ENCODE data around the gene C2CD4B. TPM values are rescaled to one million over a fixed set of nuclear protein-coding genes. Genes with fewer than 3 reads are reported as not detected.

C2CD4B gene
- total and polyA plus RNA-seq, 2 donors (not counting 1 experiment from before 2014, with no cell fraction given) = not detected

GRCh38 chr15:62211348-62211747, 46.3 kb upstream of the C2CD4B start:
- H3K9me3 Mint-ChIP-seq (ENCODE audit: insufficient read depth) = peaks cover 4% of the 10 kb centered on the region
- H3K4me2 ChIP-seq (replicated peaks; ENCODE audit: low read depth, low read length, poor library complexity, severe bottlenecking) = no peak overlapping the region
- H3K9me3 ChIP-seq (ENCODE audit: control extremely low read depth in 1 of 3, control insufficient read depth in 2 of 3, insufficient read depth in 1 of 3, low read length in 2 of 3) = peaks cover 1 to 31% (median 5%) of the 10 kb centered on the region in 3 donors
- POLR2A ChIA-PET = no interaction called here
- no peak overlapping the region for H3K27ac ChIP-seq (ENCODE audit: low read length in 2 of 2)
- no peaks in the 10 kb centered on the region for H3K4me1 ChIP-seq (ENCODE audit: control insufficient read depth in 2 of 2, insufficient read depth in 2 of 2, low read length in 2 of 2)
- ATAC-seq (ENCODE audit: low read depth) (no peak), DNase-seq (no peak)
- H3K27me3 Mint-ChIP-seq = peaks cover 1% of the 10 kb centered on the region
- H3K9ac ChIP-seq (ENCODE audit: low read length) = no peak overlapping the region
- H3K79me2 ChIP-seq (ENCODE audit: control insufficient read depth, insufficient read depth, low read length) = no peaks in the 10 kb centered on the region
- CTCF ChIA-PET = no interaction called here
- H3K4me3 Mint-ChIP-seq = no peak overlapping the region
- H3K27me3 ChIP-seq (replicated peaks in 1 of 4; ENCODE audit: control extremely low read depth in 1 of 4, control insufficient read depth in 3 of 4, insufficient read depth in 4 of 4, low read length in 3 of 4) = no peaks in the 10 kb centered on the region
- TF ChIP-seq, protein P1, sequence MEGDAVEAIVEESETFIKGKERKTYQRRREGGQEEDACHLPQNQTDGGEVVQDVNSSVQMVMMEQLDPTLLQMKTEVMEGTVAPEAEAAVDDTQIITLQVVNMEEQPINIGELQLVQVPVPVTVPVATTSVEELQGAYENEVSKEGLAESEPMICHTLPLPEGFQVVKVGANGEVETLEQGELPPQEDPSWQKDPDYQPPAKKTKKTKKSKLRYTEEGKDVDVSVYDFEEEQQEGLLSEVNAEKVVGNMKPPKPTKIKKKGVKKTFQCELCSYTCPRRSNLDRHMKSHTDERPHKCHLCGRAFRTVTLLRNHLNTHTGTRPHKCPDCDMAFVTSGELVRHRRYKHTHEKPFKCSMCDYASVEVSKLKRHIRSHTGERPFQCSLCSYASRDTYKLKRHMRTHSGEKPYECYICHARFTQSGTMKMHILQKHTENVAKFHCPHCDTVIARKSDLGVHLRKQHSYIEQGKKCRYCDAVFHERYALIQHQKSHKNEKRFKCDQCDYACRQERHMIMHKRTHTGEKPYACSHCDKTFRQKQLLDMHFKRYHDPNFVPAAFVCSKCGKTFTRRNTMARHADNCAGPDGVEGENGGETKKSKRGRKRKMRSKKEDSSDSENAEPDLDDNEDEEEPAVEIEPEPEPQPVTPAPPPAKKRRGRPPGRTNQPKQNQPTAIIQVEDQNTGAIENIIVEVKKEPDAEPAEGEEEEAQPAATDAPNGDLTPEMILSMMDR (IDR thresholded peaks at IDR 0.05) = no peak
- TF ChIP-seq EZH2 (IDR thresholded peaks at IDR 0.05; ENCODE audit: borderline replicate concordance, insufficient read depth, low read depth, low read length, poor library complexity, severe bottlenecking) = no peak
- no peak overlapping the region for H3K27ac Mint-ChIP-seq
- H3K36me3 ChIP-seq (replicated peaks in 1 of 2; ENCODE audit: control extremely low read depth in 1 of 2, control insufficient read depth in 1 of 2, extremely low read depth in 1 of 2, insufficient read depth in 2 of 2, low read length in 1 of 2) = no peaks in the 10 kb centered on the region
- WGBS (ENCODE audit: insufficient coverage) = no CpG with 5 or more reads among the region's 2 CpGs
- no peaks in the 10 kb centered on the region for H4K20me1 ChIP-seq (ENCODE audit: control insufficient read depth, insufficient read depth, low read length, poor library complexity, severe bottlenecking)
- intact Hi-C loops (cut with micrococcal nuclease) = no loop called here
- no peak overlapping the region for H3K4me3 ChIP-seq (ENCODE audit: control extremely low read depth in 1 of 5, extremely low read depth in 1 of 5, insufficient read depth in 1 of 5, low read depth in 2 of 5, low read length in 4 of 5)
- H2AFZ ChIP-seq (ENCODE audit: insufficient read depth, low read depth, low read length, poor library complexity, severe bottlenecking) = no peak overlapping the region
- H3K4me1 Mint-ChIP-seq = no peaks in the 10 kb centered on the region

DNA sequence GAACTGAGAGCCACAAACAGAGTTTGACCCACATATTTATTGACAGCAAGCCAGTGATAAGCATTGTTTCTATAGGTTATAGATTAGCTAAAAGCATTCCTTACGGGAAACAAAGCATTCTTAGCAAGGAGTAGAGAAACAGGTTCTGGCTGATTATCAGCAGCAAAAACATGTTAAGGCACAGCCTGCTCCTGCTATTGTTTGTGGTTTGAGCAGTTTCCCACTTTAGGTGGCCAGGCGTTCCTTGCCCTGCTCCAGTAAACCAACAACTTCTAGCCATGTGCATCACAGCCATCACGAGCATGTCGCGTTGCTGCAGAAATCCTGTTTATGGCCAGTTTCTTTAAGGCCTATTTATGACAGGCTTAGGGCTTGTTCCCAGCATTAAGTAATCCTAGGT, 44.7 kb upstream of the C2CD4B start:
- CTCF ChIA-PET = no interaction called here
- H3K9me3 Mint-ChIP-seq (ENCODE audit: insufficient read depth) = peaks cover 4% of the 10 kb centered on the region
- no peak for ATAC-seq (ENCODE audit: low read depth)

More for the DNA sequence above, 44.7 kb upstream of the C2CD4B start:
- H3K27ac Mint-ChIP-seq = no peak overlapping the region
- Histone ChIP-seq H4K20me1 (ENCODE audit: control insufficient read depth, insufficient read depth, low read length, poor library complexity, severe bottlenecking) (no peaks in the 10 kb centered on the region), H3K4me3 (ENCODE audit: control extremely low read depth in 1 of 5, extremely low read depth in 1 of 5, insufficient read depth in 1 of 5, low read depth in 2 of 5, low read length in 4 of 5) (no peak overlapping the region), H3K4me1 (ENCODE audit: control insufficient read depth in 2 of 2, insufficient read depth in 2 of 2, low read length in 2 of 2) (no peaks in the 10 kb centered on the region), H3K4me2 (replicated peaks; ENCODE audit: low read depth, low read length, poor library complexity, severe bottlenecking) (no peak overlapping the region), H3K27ac (ENCODE audit: low read length in 2 of 2) (no peak overlapping the region), H3K9me3 (ENCODE audit: control extremely low read depth in 1 of 3, control insufficient read depth in 2 of 3, insufficient read depth in 1 of 3, low read length in 2 of 3) (peaks cover 1 to 27% (median 2%) of the 10 kb centered on the region in 3 donors), H3K9ac (ENCODE audit: low read length) (no peak overlapping the region), H3K36me3 (replicated peaks in 1 of 2; ENCODE audit: control extremely low read depth in 1 of 2, control insufficient read depth in 1 of 2, extremely low read depth in 1 of 2, insufficient read depth in 2 of 2, low read length in 1 of 2) (no peaks in the 10 kb centered on the region), H3K27me3 (replicated peaks in 1 of 4; ENCODE audit: control extremely low read depth in 1 of 4, control insufficient read depth in 3 of 4, insufficient read depth in 4 of 4, low read length in 3 of 4) (no peaks in the 10 kb centered on the region), H2AFZ (ENCODE audit: insufficient read depth, low read depth, low read length, poor library complexity, severe bottlenecking) (no peak overlapping the region), H3K79me2 (ENCODE audit: control insufficient read depth, insufficient read depth, low read length) (no peaks in the 10 kb centered on the region)
- no peak for DNase-seq
- H3K4me3 Mint-ChIP-seq = no peak overlapping the region
- H3K27me3 Mint-ChIP-seq = peaks cover 8% of the 10 kb centered on the region
- intact Hi-C loops (cut with micrococcal nuclease) = no loop called here
- POLR2A ChIA-PET = no interaction called here
- WGBS (ENCODE audit: insufficient coverage) = 83% methylated on average over 1 of the region's 5 CpGs
- no peaks in the 10 kb centered on the region for H3K4me1 Mint-ChIP-seq
- TF ChIP-seq, protein P1 (IDR thresholded peaks at IDR 0.05) = no peak
- no peak for TF ChIP-seq EZH2 (IDR thresholded peaks at IDR 0.05; ENCODE audit: borderline replicate concordance, insufficient read depth, low read depth, low read length, poor library complexity, severe bottlenecking)
